ENCODE measurements around the gene TNFRSF17.
A peak's percentile ranks its signal among the peaks of the same experiment; 100 is the strongest.

TNFRSF17 gene

DNA sequence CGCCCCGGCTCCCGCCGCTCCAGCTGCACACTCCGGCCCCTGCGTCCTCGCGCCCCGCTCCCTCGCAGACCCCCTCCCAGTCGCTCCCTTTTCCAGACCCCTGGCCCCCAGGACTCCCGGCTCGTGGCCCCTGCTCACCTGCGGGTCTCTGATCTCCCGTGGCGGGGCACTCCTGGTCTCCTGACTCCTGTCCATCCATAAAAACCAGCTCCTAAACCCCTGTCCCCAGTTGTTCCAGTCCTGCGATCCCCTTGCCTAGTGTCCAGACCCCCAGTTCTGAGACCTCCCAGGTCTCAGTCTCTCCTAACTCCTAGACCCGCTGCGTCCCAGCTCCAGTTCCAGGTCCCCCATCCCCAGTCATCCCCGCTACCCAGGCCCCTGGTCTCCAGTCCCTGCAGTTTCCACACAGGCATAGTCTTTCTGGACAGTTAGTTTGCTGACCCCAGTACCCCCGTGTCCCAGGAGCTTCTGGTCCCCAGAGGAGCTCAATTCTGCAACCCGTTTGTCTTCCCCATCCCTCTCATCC is 11.9 kb downstream of the TNFRSF17 start:
- no peak for TF ChIP-seq CTCF (IDR thresholded peaks at IDR 0.05; ENCODE audit: low read depth, low read length, missing control alignments)

DNA sequence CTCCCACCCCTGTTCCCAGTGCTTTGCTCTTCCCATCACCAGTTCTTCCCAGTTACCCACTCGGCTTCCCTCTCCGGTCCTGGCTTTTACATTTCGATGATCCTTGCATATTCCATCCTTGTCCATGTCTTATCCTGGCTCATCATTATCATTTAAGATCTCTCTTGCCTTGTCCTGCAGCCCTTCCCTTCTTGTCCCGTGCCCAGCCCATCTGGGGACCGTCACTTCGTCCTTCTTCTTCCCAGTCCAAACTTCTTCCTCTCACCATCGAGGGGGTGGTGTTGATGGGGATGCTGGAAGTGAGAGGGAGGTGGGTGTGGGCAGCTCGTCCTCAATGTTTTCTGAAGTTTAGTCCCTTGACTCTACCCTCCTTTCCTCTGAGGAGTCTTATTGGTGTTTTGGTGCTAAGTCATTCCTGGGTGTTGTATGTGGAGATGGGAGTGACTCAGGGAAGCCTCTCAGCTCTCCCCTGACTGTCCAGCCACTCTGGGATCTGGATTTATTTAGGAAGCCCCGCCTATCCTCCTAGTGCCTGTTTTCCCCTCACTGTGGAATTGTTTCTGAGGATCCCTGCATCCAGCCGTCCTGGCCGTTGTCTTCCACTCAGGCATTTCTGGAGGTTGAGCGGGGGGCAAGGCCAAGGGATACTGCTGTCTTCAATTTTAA is 12.5 kb downstream of the TNFRSF17 start:
- DNase-seq (ENCODE audit: extremely low read depth, low read depth): no peak
- H3K4me3 ChIP-seq (replicated peaks; ENCODE audit: low read depth, low read length): peak overlapping the region; percentile 96
- no peak for TF ChIP-seq CTCF (IDR thresholded peaks at IDR 0.05; ENCODE audit: low read depth, low read length, missing control alignments)

More for the DNA sequence above, 11.9 kb downstream of the TNFRSF17 start:
- no peak for DNase-seq (ENCODE audit: extremely low read depth, low read depth)
- peak overlapping the region; percentile 96 for H3K4me3 ChIP-seq (replicated peaks; ENCODE audit: low read depth, low read length)

GRCh38 chr16:11978080-11978479 is 13.1 kb downstream of the TNFRSF17 start:
- no peak for DNase-seq (ENCODE audit: extremely low read depth, low read depth)
- peak overlapping the region; percentile 96 for H3K4me3 ChIP-seq (replicated peaks; ENCODE audit: low read depth, low read length)
- no peak for TF ChIP-seq CTCF (IDR thresholded peaks at IDR 0.05; ENCODE audit: low read depth, low read length, missing control alignments)

DNA sequence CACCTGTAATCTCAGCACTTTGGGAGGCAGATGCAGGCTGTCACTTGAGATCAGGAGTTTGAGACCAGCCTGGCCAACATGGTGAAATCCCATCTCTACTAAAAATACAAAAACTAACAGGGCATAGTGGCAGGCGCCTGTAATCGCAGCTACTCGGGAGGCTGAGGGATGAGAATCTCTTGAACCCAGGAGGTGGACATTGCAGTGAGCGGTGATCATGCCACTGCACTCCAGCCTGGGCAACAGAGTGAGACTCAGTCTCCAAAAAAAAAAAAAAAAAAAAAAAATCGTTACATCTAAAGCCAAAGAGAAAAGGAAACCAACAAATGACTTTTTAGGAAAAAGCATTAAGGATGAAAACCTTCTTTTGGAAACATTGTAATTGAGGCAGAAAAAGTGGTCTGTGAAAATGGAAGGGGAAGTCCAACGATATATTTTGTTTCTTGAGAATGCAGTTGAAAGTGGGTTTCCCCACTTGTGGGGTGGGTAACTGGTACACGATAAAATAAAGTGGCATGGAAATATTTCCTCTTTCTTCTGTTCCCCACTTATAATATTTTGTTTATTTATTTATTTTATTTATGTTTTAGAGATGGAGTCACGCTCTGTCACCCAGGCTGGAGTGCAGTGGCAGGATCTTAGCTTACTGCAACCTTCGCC is 14.1 kb downstream of the TNFRSF17 start:
- H3K4me3 ChIP-seq (replicated peaks; ENCODE audit: low read depth, low read length): no peak overlapping the region
- TF ChIP-seq CTCF (IDR thresholded peaks at IDR 0.05; ENCODE audit: low read depth, low read length, missing control alignments): no peak
- no peak for DNase-seq (ENCODE audit: extremely low read depth, low read depth)

GRCh38 chr16:11980136-11980844 is 15.3 kb downstream of the TNFRSF17 start:
- no peak for DNase-seq (ENCODE audit: extremely low read depth, low read depth)
- no peak for TF ChIP-seq CTCF (IDR thresholded peaks at IDR 0.05; ENCODE audit: low read depth, low read length, missing control alignments)
- no peak overlapping the region for H3K4me3 ChIP-seq (replicated peaks; ENCODE audit: low read depth, low read length)

DNA sequence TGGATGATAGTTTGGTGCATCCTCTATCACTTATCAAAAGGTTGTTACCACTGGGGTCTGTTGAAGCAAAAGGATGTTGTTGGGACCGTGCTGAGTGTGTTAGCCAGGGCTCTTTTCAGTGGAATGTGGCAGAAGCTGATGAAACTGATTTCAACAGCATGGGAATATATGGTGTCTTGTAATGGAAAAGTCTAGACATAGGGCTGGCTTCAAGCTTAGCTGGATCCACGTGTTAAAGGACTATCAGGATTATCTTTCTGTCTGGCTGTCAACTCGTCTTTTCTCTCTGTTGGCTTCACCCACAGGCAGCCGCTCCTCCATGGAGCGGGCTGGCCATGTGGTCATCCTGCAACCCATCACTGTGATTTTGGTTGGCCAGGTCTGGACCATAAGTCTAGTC is 20.2 kb downstream of the TNFRSF17 start:
- no peak for TF ChIP-seq CTCF (IDR thresholded peaks at IDR 0.05; ENCODE audit: low read depth, low read length, missing control alignments)

More for the DNA sequence above, 20.2 kb downstream of the TNFRSF17 start:
- H3K4me3 ChIP-seq (replicated peaks; ENCODE audit: low read depth, low read length): no peak overlapping the region
- no peak for DNase-seq (ENCODE audit: extremely low read depth, low read depth)

Data from HFF-Myc (cell line).